Stimulated activated naive B cell treated with anti-CD40 and anti-IgM and Interleukin-4, amounts not matched to agents 10 μg/mL and 1 μg/mL and 100 μg/mL, for 72 hours (primary cell): ENCODE results near the gene IKZF3.
"Not testable (repeated sequence)": the region's sequence is repeated elsewhere in the genome, so short reads cannot be mapped to it uniquely, and the experiment has no call there.

Experiments used
- ATAC-seq, 2 donors: fragments of 150-1000 bp; cut with Tn5 transposase; replicated peaks; 2 replicates each; pipeline ENCODE4 v1.10.0; 2021; ENCODE audit warnings: moderate library complexity in 1 of 2
- DNase-seq: peaks from one replicate; pipeline ENCODE4 v3.0.0; 2021
- H3K27ac Mint-ChIP-seq: one replicate; pipeline ENCODE4 v1.8.0; 2022; ENCODE audit warnings: mild to moderate bottlenecking, mixed read lengths
- H3K27me3 Mint-ChIP-seq, 2 donors: one replicate each; pipeline ENCODE4 v1.8.0; 2022; ENCODE audit warnings: mixed read lengths in 2 of 2
- H3K36me3 Mint-ChIP-seq, 2 donors: one replicate each; pipeline ENCODE4 v1.8.0; 2022; ENCODE audit warnings: mixed read lengths in 2 of 2, mild to moderate bottlenecking in 1 of 2
- H3K4me1 Mint-ChIP-seq, 2 donors: one replicate each; pipeline ENCODE4 v1.8.0; 2022; ENCODE audit warnings: mixed read lengths in 2 of 2, mild to moderate bottlenecking in 1 of 2
- H3K4me3 Mint-ChIP-seq, 2 donors: one replicate each; pipeline ENCODE4 v1.8.0; 2022; ENCODE audit warnings: mild to moderate bottlenecking in 2 of 2, mixed read lengths in 2 of 2, moderate library complexity in 1 of 2
- H3K9me3 Mint-ChIP-seq, 2 donors: one replicate each; pipeline ENCODE4 v1.8.0; 2022; ENCODE audit warnings: mixed read lengths in 2 of 2, mild to moderate bottlenecking in 1 of 2

IKZF3 gene

GRCh38 chr17:39748444-39749034 lies 115.6 kb downstream of the IKZF3 start:
- ATAC-seq, H3K27ac Mint-ChIP-seq, H3K9me3 Mint-ChIP-seq, H3K4me3 Mint-ChIP-seq, H3K27me3 Mint-ChIP-seq, DNase-seq, H3K36me3 Mint-ChIP-seq: not testable (repeated sequence)
- peaks cover 13 to 31% of the 10 kb centered on the region in 2 donors for H3K4me1 Mint-ChIP-seq

- H3K9me3 Mint-ChIP-seq = no peaks in the 10 kb centered on the region
- peaks cover 6 to 23% of the 10 kb centered on the region in 2 donors for H3K4me1 Mint-ChIP-seq
- H3K36me3 Mint-ChIP-seq = peaks cover 0 to 3% of the 10 kb centered on the region in 2 donors
- no peak overlapping the region for H3K27ac Mint-ChIP-seq
- DNase-seq (no peak), ATAC-seq (no peak)
- H3K27me3 Mint-ChIP-seq = peaks cover 0 to under 1% of the 10 kb centered on the region in 2 donors
- no peak overlapping the region for H3K4me3 Mint-ChIP-seq
These were observed 116.4 kb downstream of the IKZF3 start for GRCh38 chr17:39747745-39748144.

- no peak for DNase-seq
- peaks cover 2 to 11% of the 10 kb centered on the region in 2 donors for H3K27me3 Mint-ChIP-seq
- peaks cover 0 to 7% of the 10 kb centered on the region in 2 donors for H3K4me1 Mint-ChIP-seq
- no peak overlapping the region for H3K4me3 Mint-ChIP-seq
- H3K9me3 Mint-ChIP-seq = no peaks in the 10 kb centered on the region
- no peaks in the 10 kb centered on the region for H3K36me3 Mint-ChIP-seq
- H3K27ac Mint-ChIP-seq = peak overlapping the region; percentile 51
- ATAC-seq = no peak
These were observed 118.0 kb downstream of the IKZF3 start for GRCh38 chr17:39746145-39746461.

- H3K36me3 Mint-ChIP-seq = no peaks in the 10 kb centered on the region
- peaks cover 3 to 8% of the 10 kb centered on the region in 2 donors for H3K4me1 Mint-ChIP-seq
- H3K4me3 Mint-ChIP-seq = no peak overlapping the region
- H3K27ac Mint-ChIP-seq = peak overlapping the region; percentile 51
- no peak for DNase-seq
- H3K27me3 Mint-ChIP-seq = peaks cover 7 to 15% of the 10 kb centered on the region in 2 donors
- H3K9me3 Mint-ChIP-seq = no peaks in the 10 kb centered on the region
- ATAC-seq = no peak
These were observed 118.6 kb downstream of the IKZF3 start for GRCh38 chr17:39745335-39746144.

- H3K4me1 Mint-ChIP-seq = peaks cover 10 to 16% of the 10 kb centered on the region in 2 donors
- H3K27ac Mint-ChIP-seq = no peak overlapping the region
- H3K9me3 Mint-ChIP-seq = no peaks in the 10 kb centered on the region
- H3K36me3 Mint-ChIP-seq = no peaks in the 10 kb centered on the region
- ATAC-seq (no peak), DNase-seq (no peak)
- peaks cover 14 to 22% of the 10 kb centered on the region in 2 donors for H3K27me3 Mint-ChIP-seq
- no peak overlapping the region for H3K4me3 Mint-ChIP-seq
These were observed 119.3 kb downstream of the IKZF3 start for GRCh38 chr17:39744836-39745215.

- ATAC-seq (no peak), DNase-seq (no peak)
- Mint-ChIP-seq H3K36me3 (no peaks in the 10 kb centered on the region), H3K4me1 (peaks cover 14 to 17% of the 10 kb centered on the region in 2 donors), H3K27ac (peak overlapping the region; percentile 42), H3K9me3 (no peaks in the 10 kb centered on the region), H3K4me3 (no peak overlapping the region), H3K27me3 (peaks cover 20 to 24% of the 10 kb centered on the region in 2 donors)
These were observed 119.9 kb downstream of the IKZF3 start for GRCh38 chr17:39744075-39744835.

GRCh38 chr17:39742856-39743436 lies 121.2 kb downstream of the IKZF3 start:
- Mint-ChIP-seq H3K36me3 (no peaks in the 10 kb centered on the region), H3K4me3 (no peak overlapping the region), H3K27ac (no peak overlapping the region), H3K4me1 (peaks cover 21 to 28% of the 10 kb centered on the region in 2 donors), H3K9me3 (no peaks in the 10 kb centered on the region), H3K27me3 (peaks cover 32 to 34% of the 10 kb centered on the region in 2 donors)
- ATAC-seq (no peak), DNase-seq (no peak)

- no peak overlapping the region for H3K4me3 Mint-ChIP-seq
- H3K27me3 Mint-ChIP-seq = peaks cover 38 to 39% of the 10 kb centered on the region in 2 donors
- no peak overlapping the region for H3K27ac Mint-ChIP-seq
- DNase-seq (no peak), ATAC-seq (no peak)
- no peaks in the 10 kb centered on the region for H3K9me3 Mint-ChIP-seq
- no peaks in the 10 kb centered on the region for H3K36me3 Mint-ChIP-seq
- peaks cover 24 to 34% of the 10 kb centered on the region in 2 donors for H3K4me1 Mint-ChIP-seq
These were observed 121.8 kb downstream of the IKZF3 start for GRCh38 chr17:39742126-39742855.

- ATAC-seq = no peak
- peaks cover 0 to 2% of the 10 kb centered on the region in 2 donors for H3K36me3 Mint-ChIP-seq
- H3K27me3 Mint-ChIP-seq = peaks cover 51 to 52% of the 10 kb centered on the region in 2 donors
- peak overlapping the region in 1 of 2 donors; percentile 78 for H3K4me3 Mint-ChIP-seq
- no peak for DNase-seq
- no peaks in the 10 kb centered on the region for H3K9me3 Mint-ChIP-seq
- peaks cover 27 to 39% of the 10 kb centered on the region in 2 donors for H3K4me1 Mint-ChIP-seq
- no peak overlapping the region for H3K27ac Mint-ChIP-seq
These were observed 123.6 kb downstream of the IKZF3 start for GRCh38 chr17:39740357-39741111.

- Mint-ChIP-seq H3K27ac (no peak overlapping the region), H3K27me3 (peaks cover 51 to 52% of the 10 kb centered on the region in 2 donors), H3K9me3 (no peaks in the 10 kb centered on the region), H3K4me3 (peak overlapping the region; percentile 27 to 78), H3K4me1 (peaks cover 27 to 39% of the 10 kb centered on the region in 2 donors), H3K36me3 (peaks cover 0 to 2% of the 10 kb centered on the region in 2 donors)
- ATAC-seq (no peak), DNase-seq (no peak)
These were observed 124.2 kb downstream of the IKZF3 start for GRCh38 chr17:39739885-39740356.

- H3K36me3 Mint-ChIP-seq = peaks cover 0 to 2% of the 10 kb centered on the region in 2 donors
- H3K4me3 Mint-ChIP-seq = peak overlapping the region; percentile 78 to 92
- no peak for ATAC-seq
- H3K27me3 Mint-ChIP-seq = peaks cover 51 to 52% of the 10 kb centered on the region in 2 donors
- H3K27ac Mint-ChIP-seq = no peak overlapping the region
- peaks cover 27 to 39% of the 10 kb centered on the region in 2 donors for H3K4me1 Mint-ChIP-seq
- no peaks in the 10 kb centered on the region for H3K9me3 Mint-ChIP-seq
- DNase-seq = no peak
These were observed 124.9 kb downstream of the IKZF3 start for GRCh38 chr17:39738983-39739884.

GRCh38 chr17:39738568-39738901 lies 125.6 kb downstream of the IKZF3 start:
- H3K27ac Mint-ChIP-seq = peak overlapping the region; percentile 92
- peaks cover 0 to 2% of the 10 kb centered on the region in 2 donors for H3K36me3 Mint-ChIP-seq
- no peaks in the 10 kb centered on the region for H3K9me3 Mint-ChIP-seq
- H3K27me3 Mint-ChIP-seq = peaks cover 51 to 52% of the 10 kb centered on the region in 2 donors
- peak; percentile 89 to 91 for ATAC-seq
- peak overlapping the region; percentile 78 to 92 for H3K4me3 Mint-ChIP-seq
- H3K4me1 Mint-ChIP-seq = peaks cover 27 to 39% of the 10 kb centered on the region in 2 donors
- peak; percentile 53 for DNase-seq
